Medulla oblongata (tissue), 1 donor: ENCODE results near the gene MED1.
"Not testable (repeated sequence)": the region's sequence is repeated elsewhere in the genome, so short reads cannot be mapped to it uniquely, and the experiment has no call there.

Source experiments
- DNase-seq: peaks from one replicate; pipeline ENCODE4 v3.0.0-alpha.2; 2015; ENCODE audit errors: extremely low spot score

MED1 gene

GRCh38 chr17:39450847-39451581, at the start of gene MED1:
MED1 (minus strand) TSS chr17:39451263; CDS start chr17:39451062, 201 bp downstream.
- DNase-seq: peak; percentile 98

- DNase-seq: not testable (repeated sequence)
These were observed 45.9 kb upstream of the MED1 start for GRCh38 chr17:39496921-39497320.

- no peak for DNase-seq
These were observed 36.9 kb upstream of the MED1 start for GRCh38 chr17:39487946-39488345.

DNA sequence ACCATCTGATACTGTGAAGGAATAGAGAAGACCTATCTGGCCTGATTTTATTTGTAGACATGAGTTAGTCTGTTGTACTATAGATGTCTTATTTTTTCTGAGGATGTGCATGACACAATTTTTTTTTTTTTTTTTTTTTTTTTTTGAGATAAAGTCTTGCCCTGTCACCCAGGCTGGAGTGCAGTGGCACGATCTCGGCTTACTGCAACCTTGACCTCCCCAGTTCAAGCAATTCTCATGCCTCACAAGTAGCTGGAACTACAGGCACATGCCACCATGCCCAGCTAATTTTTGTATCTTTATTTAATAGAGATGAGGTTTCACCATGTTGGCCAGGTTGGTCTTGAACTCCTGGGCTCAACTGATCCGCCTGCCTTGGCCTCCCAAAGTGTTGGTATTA, 36.4 kb upstream of the MED1 start:
- DNase-seq: not testable (repeated sequence)

DNA sequence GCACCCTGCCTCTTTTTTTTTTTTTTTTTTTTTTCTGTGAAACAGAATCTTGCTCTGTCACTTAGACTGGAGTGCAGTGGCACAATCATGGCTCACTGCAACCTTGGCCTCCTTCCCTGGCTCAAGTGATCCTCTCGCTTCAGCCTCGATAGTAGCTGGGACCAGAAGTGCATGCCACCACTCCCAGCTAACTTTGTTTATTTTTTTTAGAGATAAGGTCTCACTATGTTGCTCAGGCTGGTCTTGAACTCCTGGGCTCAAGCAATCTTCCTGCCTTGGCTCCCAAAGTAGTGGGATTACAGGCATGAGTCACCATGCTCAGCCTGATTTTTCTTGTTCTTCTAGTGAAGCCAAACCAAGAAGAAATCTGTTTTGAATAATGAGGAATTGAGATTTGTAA, 35.2 kb upstream of the MED1 start:
- no peak for DNase-seq

- no peak for DNase-seq
These were observed 34.5 kb upstream of the MED1 start for GRCh38 chr17:39485555-39485954.

DNA sequence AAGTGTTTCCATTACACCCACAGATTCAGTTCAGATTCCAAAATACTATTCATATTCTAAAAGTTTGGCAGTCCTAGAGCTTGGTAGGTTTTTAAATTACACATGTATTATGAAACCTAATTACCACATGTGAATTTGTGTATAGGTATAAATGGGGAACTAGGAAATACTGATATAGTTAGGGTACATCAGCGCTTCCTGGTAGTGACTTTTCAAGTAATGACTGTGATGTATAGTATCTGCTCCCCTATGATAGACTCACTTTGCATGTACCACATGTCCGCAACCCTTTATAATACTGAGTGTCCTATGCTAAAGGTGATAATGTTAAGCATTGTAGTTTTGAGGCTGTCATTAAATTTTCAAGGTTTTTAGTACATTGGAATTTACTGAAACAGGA, 33.1 kb upstream of the MED1 start:
- no peak for DNase-seq

- no peak for DNase-seq
These were observed 32.4 kb upstream of the MED1 start for GRCh38 chr17:39483506-39483905.

- not testable (repeated sequence) for DNase-seq
These were observed 28.6 kb upstream of the MED1 start for GRCh38 chr17:39479631-39480030.

GRCh38 chr17:39473310-39473709, 22.2 kb upstream of the MED1 start:
- no peak for DNase-seq

DNA sequence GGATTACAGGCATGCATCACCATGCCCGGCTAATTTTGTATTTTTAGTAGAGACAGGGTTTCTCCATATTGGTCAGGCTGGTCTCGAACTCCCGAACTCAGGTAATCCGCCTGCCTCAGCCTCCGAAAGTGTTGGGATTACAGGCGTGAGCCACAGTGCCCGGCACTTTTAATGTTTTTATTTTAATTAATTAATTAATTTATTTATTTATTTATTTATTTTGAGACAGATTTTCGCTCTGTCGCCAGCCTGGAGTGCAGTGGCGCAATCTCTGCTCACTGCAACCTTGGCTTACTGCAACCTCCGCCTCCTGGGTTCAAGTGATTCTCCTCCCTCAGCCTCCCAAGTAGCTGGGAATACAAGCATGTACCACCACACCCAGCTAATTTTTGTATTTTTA, 17.5 kb upstream of the MED1 start:
- DNase-seq: not testable (repeated sequence)

DNA sequence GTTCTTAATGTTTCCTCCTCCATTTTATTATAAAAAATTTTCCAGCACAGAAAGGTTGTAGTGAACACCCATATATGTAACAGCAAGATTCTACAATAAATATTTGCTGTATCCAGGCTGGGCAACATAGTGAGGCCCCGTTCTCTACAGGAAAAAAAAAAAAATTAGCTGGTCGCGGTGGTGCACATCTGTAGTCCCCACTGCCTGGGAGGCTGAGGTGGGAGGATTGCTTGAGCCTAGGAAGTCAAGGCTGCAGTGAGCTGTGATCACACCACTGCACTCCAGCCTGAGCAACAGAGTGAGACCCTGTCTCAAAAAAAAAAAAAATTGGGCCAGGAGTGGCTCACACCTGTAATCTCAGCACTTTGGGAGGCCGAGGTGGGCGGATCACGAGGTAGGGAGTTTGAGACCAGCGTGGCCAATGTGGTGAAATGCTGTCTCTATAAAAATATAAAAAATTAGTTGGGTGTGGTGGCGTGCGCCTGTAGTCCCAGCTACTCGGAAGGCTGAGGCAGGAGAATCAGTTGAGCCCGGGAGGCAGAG, 13.6 kb upstream of the MED1 start:
- not testable (repeated sequence) for DNase-seq

DNA sequence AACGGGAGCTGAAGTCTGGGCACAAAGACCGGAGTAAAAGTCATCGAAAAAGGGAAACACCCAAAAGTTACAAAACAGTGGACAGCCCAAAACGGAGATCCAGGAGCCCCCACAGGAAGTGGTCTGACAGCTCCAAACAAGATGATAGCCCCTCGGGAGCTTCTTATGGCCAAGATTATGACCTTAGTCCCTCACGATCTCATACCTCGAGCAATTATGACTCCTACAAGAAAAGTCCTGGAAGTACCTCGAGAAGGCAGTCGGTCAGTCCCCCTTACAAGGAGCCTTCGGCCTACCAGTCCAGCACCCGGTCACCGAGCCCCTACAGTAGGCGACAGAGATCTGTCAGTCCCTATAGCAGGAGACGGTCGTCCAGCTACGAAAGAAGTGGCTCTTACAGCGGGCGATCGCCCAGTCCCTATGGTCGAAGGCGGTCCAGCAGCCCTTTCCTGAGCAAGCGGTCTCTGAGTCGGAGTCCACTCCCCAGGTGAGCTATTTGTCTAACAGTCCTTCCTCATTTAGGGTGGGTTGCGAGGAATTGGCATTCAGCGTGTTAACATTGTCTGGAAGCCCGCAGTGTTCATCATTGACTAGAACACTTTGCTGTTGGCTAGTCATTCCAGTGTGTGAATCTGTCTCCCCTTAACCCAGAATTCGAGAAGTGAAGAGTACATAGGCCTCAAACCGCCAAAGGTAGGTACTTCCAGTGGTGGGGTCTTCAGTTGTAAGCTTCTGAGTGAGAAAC, 11.7 kb upstream of the MED1 start:
- DNase-seq: peak; percentile 16

GRCh38 chr17:39461926-39462569, 11.0 kb upstream of the MED1 start:
- peak; percentile 55 for DNase-seq

DNA sequence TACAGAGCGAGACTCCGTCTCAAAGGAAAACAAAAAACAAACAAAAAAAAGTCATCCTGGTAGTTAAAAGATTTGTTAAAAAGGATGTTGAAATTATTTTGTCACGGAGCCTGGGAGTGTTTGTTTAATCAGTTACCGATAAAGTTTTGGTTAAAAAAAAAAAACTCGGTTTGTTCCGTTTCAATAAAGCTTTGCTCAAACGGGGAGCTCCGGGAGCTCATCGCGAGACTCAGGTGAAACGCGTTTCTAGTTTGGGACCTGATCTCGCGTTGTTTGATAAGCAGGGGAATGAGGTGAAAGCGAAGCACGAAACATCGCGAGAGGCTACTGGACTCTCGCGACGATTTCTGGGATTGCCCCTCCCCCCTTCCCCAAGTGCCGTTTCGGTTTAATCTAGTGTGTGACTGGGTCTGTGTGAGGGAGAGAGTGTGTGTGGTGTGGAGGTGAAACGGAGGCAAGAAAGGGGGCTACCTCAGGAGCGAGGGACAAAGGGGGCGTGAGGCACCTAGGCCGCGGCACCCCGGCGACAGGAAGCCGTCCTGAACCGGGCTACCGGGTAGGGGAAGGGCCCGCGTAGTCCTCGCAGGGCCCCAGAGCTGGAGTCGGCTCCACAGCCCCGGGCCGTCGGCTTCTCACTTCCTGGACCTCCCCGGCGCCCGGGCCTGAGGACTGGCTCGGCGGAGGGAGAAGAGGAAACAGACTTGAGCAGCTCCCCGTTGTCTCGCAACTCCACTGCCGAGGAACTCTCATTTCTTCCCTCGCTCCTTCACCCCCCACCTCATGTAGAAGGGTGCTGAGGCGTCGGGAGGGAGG, 10.3 kb upstream of the MED1 start, which contains the start of gene CDK12:
Gene CDK12 (plus strand): TSS at position 374 of the 813 bp plus-strand sequence. CDS start 586 bp downstream, outside the sequence.
- DNase-seq: peak; percentile 100

DNA sequence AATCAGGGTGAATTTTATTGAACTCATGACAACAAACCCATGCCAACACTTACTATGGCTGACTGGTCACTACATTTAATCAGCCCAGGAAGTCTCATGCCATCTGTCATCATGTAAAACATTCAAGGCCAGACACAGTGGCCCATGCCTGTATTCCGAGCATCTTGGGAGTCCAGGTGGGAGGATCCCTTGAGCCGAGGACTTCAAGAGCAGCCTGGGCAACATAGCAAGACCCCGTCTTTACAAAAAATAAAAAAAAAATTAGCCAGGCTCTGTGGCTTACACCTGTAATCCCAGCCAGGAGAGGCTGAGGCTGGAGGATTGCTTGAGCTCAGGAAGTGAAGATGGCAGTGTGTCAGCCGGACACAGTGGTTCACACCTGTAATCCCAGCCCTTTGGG, 4.9 kb upstream of the MED1 start:
- no peak for DNase-seq

DNA sequence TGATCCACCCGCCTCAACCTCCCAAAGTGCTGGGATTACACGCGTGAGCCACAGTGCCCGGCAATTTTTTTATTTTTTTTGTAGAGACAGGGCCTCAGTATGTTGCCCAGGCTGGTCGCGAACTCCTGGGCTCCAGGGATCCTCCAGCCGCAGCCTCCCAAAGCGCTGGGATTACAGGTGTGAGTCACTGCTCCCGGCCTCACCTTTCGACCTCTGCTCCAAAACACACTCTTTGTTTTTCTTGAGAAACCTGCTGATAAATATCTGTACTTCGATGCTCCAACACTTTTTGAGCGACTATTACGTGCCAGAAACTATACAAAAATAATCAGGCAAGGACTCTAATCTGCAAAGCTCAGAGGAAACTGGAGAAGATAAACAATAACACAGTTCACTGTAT, 1.0 kb downstream of the MED1 start:
- DNase-seq: no peak

GRCh38 chr17:39447561-39447960, 3.5 kb downstream of the MED1 start:
- no peak for DNase-seq

DNA sequence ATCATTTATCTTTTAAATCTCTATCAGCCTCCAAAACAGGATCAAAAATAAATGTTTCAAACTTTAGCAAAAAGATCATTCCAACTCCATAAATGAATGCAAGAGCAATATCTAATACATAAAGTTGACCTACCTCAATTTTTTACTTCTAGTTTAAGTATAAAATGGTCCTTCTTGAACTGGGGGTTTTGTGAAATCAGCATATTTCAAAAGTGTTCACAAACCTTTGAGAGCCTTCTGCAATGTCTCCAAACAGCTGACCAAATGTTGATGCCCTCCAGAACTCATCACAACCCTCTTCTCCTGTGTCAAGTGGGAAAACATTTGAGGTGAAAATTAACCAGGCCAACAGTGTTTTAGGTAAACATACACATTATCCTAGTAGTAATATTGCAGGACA, 7.7 kb downstream of the MED1 start:
- no peak for DNase-seq

DNA sequence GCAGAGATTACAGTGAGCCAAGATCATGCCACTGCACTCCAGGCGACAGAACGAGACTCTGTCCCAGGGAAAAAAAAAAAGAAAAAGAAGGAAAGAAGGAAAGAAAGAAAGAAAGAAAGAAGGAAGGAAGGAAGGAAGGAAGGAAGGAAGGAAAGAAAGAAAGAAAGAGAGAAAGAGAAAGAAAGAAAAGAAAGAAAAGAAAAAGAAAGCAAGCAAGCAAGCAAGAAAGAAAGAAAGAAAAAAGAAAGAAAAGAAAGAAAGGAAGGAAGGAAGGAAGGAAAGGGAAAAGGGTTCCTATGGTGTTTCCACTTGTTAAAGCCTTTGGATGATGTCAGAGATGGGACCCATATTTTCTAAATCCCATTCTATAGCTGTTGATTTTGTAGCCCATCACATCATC, 11.2 kb downstream of the MED1 start:
- not testable (repeated sequence) for DNase-seq

DNA sequence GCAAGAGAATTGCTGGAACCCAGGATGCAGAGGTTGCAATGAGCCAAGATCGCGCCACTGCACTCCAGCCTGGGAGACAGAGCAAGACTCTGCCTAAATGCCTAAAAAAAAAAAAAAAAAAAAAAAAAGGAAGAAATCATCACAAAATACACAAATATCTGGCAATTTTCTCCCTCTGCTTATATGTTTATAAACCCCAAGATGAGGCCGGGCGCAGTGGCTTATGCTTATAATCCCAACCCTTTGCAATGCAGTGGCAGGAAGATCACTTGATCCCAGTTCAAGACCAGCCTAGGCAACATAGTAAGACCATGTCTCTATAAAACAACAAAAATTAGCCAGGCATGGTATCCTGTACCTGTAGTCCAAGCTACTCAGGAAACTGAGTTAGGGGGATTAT, 21.5 kb downstream of the MED1 start:
- no peak for DNase-seq
